ENCODE results near the gene PRKACA. TPM values are rescaled to one million over a fixed set of nuclear protein-coding genes. Genes with fewer than 3 reads are reported as not detected.

The PRKACA gene
- total RNA-seq, 2 experiments from 2014 or later = 21.1 to 62.0 TPM

DNA sequence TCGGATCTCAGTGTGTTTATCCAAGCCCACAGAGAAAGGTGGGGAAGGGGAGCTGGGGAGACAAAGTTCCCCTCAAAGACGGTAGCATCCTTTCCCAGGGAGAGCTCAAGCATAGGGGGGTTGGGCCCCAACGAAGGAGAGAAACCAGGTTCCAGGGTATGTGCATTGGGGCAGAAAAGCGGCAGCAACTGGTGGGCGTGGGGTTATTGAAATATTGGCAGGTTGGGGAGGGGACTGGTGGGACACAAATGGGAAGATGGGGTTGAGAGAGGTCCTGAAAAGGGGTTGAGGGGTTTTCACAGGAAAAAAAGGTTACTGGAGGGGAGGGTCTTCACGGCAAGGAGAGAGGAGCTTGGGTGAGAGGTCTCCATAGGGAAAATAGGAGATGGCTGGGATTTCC, 17.8 kb upstream of the PRKACA start:
- Histone ChIP-seq H3K79me2 (ENCODE audit: insufficient read depth, low read depth, low read length) (peaks cover 54% of the 10 kb centered on the region), H3K27ac (ENCODE audit: low read depth, low read length, poor library complexity, severe bottlenecking) (peak overlapping the region; percentile 85), H3K4me1 (ENCODE audit: insufficient read depth, low read length, poor library complexity, severe bottlenecking) (peaks cover 24% of the 10 kb centered on the region), H3K4me3 (ENCODE audit: low read depth, low read length, poor library complexity, severe bottlenecking) (peak overlapping the region; percentile 91), H3K9me2 (ENCODE audit: insufficient read depth, low read length) (no peaks in the 10 kb centered on the region), H3K4me2 (ENCODE audit: low read length) (peak overlapping the region; percentile 82), H2AFZ (ENCODE audit: low read length) (no peak overlapping the region), H3K9me3 (ENCODE audit: low read length) (no peaks in the 10 kb centered on the region), H3K36me3 (ENCODE audit: insufficient read depth, low read length) (peaks cover 29% of the 10 kb centered on the region), H4K20me1 (ENCODE audit: insufficient read depth, low read length) (peaks cover 6% of the 10 kb centered on the region; the same call in 1 of the 2 replicates)
- CTCF ChIA-PET (ENCODE audit: unreplicated experiment) = no interaction called here
- TF ChIP-seq EZH2phosphoT487 (IDR thresholded peaks at IDR 0.05; ENCODE audit: borderline replicate concordance, low read depth, low read length) = no peak
- TF ChIP-seq, protein P1, sequence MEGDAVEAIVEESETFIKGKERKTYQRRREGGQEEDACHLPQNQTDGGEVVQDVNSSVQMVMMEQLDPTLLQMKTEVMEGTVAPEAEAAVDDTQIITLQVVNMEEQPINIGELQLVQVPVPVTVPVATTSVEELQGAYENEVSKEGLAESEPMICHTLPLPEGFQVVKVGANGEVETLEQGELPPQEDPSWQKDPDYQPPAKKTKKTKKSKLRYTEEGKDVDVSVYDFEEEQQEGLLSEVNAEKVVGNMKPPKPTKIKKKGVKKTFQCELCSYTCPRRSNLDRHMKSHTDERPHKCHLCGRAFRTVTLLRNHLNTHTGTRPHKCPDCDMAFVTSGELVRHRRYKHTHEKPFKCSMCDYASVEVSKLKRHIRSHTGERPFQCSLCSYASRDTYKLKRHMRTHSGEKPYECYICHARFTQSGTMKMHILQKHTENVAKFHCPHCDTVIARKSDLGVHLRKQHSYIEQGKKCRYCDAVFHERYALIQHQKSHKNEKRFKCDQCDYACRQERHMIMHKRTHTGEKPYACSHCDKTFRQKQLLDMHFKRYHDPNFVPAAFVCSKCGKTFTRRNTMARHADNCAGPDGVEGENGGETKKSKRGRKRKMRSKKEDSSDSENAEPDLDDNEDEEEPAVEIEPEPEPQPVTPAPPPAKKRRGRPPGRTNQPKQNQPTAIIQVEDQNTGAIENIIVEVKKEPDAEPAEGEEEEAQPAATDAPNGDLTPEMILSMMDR (conservative IDR thresholded peaks at IDR 0.05; ENCODE audit: low read length) = no peak
- no peak for DNase-seq (ENCODE audit: low spot score)
- intact Hi-C loops (cut with micrococcal nuclease; ENCODE audit: unreplicated experiment) = loop anchor here (5.0 kb wide), 1 partner anchor 212 kb away; no protein-coding TSS in a partner anchor
- POLR2A ChIA-PET = interaction anchor here (0.6 kb wide), 1 partner anchor 30 kb away, joined by 3 read pairs; no protein-coding TSS in a partner anchor
- BruUV-seq (replicated peaks) = no TSS peak

DNA sequence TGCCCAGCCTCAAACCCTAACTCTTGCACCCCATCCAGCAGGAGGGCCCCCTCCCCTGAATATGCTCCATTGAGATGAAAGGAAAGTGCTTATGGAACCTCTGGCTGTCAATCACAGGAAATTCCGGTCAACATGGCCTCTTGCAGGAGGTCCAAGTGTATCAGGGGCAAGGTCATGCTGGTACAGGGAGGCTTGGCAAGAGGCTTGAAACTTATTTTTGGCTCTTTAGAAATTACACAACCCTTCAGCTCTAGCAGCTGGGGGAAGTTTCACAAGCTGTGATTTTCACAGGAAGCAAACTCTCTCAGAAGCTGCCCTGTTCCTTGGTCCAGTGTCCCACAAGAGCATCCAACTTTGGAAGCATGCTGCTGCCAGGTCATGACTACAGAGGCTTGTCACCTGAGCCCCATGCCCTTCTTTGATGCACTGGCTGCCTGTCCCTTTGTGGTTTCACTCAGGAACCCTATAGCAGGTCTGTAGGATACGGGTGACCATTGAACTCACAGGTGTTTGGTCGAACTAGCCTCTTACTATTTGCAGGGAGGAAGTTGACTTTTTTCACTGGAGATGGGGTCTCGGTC, 10.5 kb upstream of the PRKACA start:
- Histone ChIP-seq H3K9me2 (ENCODE audit: insufficient read depth, low read length) (no peaks in the 10 kb centered on the region), H4K20me1 (ENCODE audit: insufficient read depth, low read length) (no peaks in the 10 kb centered on the region; the same call in 1 of the 2 replicates), H3K9me3 (ENCODE audit: low read length) (no peaks in the 10 kb centered on the region), H3K4me3 (ENCODE audit: low read depth, low read length, poor library complexity, severe bottlenecking) (peak overlapping the region; percentile 15), H3K4me2 (ENCODE audit: low read length) (peak overlapping the region; percentile 49), H3K79me2 (ENCODE audit: insufficient read depth, low read depth, low read length) (peaks cover 27% of the 10 kb centered on the region), H3K36me3 (ENCODE audit: insufficient read depth, low read length) (peaks cover 83% of the 10 kb centered on the region), H3K27ac (ENCODE audit: low read depth, low read length, poor library complexity, severe bottlenecking) (peak overlapping the region; percentile 73), H3K4me1 (ENCODE audit: insufficient read depth, low read length, poor library complexity, severe bottlenecking) (peaks cover 35% of the 10 kb centered on the region), H2AFZ (ENCODE audit: low read length) (no peak overlapping the region)
- POLR2A ChIA-PET = no interaction called here
- CTCF ChIA-PET (ENCODE audit: unreplicated experiment) = interaction anchor here (0.6 kb wide), 1 partner anchor 71 kb away, joined by 3 read pairs; no protein-coding TSS in a partner anchor
- intact Hi-C loops (cut with micrococcal nuclease; ENCODE audit: unreplicated experiment) = no loop called here
- peak; percentile 67 for DNase-seq (ENCODE audit: low spot score)
- BruUV-seq (replicated peaks) = no TSS peak
- TF ChIP-seq EZH2phosphoT487 (IDR thresholded peaks at IDR 0.05; ENCODE audit: borderline replicate concordance, low read depth, low read length) = no peak
- TF ChIP-seq, protein P1 (conservative IDR thresholded peaks at IDR 0.05; ENCODE audit: low read length) = no peak

- Histone ChIP-seq H3K9me2 (ENCODE audit: insufficient read depth, low read length) (no peaks in the 10 kb centered on the region), H3K4me3 (ENCODE audit: low read depth, low read length, poor library complexity, severe bottlenecking) (no peak overlapping the region), H3K4me2 (ENCODE audit: low read length) (no peak overlapping the region), H3K36me3 (ENCODE audit: insufficient read depth, low read length) (peaks cover 84% of the 10 kb centered on the region), H3K9me3 (ENCODE audit: low read length) (no peaks in the 10 kb centered on the region), H2AFZ (ENCODE audit: low read length) (no peak overlapping the region), H3K27ac (ENCODE audit: low read depth, low read length, poor library complexity, severe bottlenecking) (no peak overlapping the region), H3K4me1 (ENCODE audit: insufficient read depth, low read length, poor library complexity, severe bottlenecking) (peaks cover 35% of the 10 kb centered on the region), H3K79me2 (ENCODE audit: insufficient read depth, low read depth, low read length) (peaks cover 20% of the 10 kb centered on the region), H4K20me1 (ENCODE audit: insufficient read depth, low read length) (no peaks in the 10 kb centered on the region; the same call in 1 of the 2 replicates)
- intact Hi-C loops (cut with micrococcal nuclease; ENCODE audit: unreplicated experiment) = no loop called here
- TF ChIP-seq, protein P1 (conservative IDR thresholded peaks at IDR 0.05; ENCODE audit: low read length) = no peak
- no peak for TF ChIP-seq EZH2phosphoT487 (IDR thresholded peaks at IDR 0.05; ENCODE audit: borderline replicate concordance, low read depth, low read length)
- no peak for DNase-seq (ENCODE audit: low spot score)
- CTCF ChIA-PET (ENCODE audit: unreplicated experiment) = no interaction called here
- no TSS peak for BruUV-seq (replicated peaks)
- POLR2A ChIA-PET = no interaction called here
Measured at GRCh38 chr19:14127176-14127575, 9.6 kb upstream of the PRKACA start.

All from OCI-LY7 (cell line).